Hematopoietic multipotent progenitor cell treated with erythropoietin and hydrocortisone succinate and interleukin-3 and kit ligand, for 8 days (in vitro differentiated cells): ENCODE results near the gene HNF4A.

ENCODE experiments used
- DNase-seq: peaks from one replicate; pipeline ENCODE4 v3.0.0-alpha.2; 2015

Gene HNF4A

DNA sequence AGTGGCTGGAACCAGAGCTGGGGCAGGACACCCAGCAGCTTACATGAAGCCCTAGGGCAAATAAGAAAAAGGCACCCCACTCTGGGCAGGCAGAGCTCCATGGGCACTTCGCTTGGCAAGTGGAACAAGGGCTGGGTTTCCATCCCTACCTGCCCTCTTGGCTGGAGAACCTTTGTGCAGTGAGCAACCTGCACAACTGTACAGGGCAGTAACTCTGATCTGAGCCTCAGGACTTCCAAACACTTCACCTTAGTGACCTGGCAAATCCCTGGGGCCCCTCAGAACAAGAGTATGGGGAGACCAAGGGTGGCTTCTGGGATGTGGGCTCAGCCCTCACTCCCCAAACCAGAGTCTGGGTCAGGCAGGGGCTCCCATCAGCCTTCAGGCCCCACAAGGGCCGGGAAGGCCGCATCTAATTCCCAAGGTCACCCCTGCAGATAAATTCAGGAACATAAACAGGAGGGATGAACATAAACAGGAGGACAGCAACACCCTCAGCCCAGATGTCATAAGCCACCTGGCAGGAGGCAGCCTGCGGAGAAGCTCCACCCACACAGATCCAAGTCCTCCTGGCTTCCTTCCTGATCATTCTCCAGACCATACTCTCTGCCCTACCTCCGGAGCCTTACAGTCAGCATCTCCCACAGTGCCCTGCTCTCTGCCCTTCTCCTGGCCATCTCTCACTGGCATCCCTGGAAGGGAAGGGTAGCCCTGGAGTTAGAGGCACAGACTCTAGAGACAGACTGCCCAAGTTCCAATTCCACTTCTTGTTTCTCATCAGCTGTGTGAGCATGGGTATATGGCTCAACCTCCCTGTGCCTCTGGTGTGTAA is 37.5 kb downstream of the HNF4A start:
- DNase-seq = no peak

DNA sequence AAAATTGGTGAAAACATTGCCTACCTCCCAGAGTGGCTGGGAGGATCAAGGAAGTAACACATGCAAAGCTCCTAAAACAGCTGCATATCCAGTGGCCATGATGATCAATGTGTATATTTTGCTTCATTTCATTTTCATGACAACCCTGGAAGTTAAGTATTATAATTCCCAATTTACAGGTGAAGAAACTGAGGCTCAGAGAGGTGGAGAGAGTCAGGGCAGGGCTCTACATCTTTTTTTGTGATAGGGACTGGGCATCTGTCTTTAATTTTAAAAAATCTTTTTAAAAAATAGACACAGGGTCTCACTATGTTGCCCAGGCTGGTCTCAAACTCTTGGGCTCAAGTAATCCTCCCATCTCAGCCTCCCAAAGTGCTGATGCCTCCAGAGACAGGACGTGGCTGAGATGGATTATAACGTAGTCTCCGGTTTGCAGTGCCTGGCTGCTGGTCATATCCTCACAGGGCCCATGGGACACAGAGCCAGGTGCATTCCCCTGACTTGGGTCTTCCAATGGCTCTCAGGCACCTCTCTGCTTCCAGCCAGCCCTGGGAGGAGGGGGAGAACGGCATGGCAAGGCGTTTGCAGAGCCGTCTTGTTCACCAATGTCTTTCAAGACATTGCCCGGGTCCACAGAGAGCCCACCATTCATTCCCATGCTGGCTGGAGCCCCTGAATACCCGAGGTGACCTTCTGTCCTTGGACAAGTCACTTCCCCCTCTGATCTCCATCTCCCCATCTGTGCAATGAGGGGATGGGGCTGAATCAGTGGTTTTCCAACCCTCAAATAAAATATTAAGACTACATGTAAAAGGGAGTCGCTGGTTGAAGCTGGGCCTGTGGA is 38.3 kb downstream of the HNF4A start:
- no peak for DNase-seq

DNA sequence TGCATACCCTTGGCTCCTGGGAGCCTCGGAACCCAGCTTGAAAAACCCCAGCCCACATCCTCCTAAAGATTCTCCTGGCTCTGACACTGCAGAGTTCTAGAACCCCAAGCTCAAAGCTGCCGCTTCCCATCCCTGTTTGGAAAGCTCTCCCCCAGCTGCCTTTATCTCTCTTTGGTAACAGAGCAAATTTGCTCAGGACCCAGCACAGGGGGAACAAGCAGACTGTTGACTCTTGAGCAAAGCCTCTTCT is 38.9 kb downstream of the HNF4A start:
- DNase-seq = no peak

DNA sequence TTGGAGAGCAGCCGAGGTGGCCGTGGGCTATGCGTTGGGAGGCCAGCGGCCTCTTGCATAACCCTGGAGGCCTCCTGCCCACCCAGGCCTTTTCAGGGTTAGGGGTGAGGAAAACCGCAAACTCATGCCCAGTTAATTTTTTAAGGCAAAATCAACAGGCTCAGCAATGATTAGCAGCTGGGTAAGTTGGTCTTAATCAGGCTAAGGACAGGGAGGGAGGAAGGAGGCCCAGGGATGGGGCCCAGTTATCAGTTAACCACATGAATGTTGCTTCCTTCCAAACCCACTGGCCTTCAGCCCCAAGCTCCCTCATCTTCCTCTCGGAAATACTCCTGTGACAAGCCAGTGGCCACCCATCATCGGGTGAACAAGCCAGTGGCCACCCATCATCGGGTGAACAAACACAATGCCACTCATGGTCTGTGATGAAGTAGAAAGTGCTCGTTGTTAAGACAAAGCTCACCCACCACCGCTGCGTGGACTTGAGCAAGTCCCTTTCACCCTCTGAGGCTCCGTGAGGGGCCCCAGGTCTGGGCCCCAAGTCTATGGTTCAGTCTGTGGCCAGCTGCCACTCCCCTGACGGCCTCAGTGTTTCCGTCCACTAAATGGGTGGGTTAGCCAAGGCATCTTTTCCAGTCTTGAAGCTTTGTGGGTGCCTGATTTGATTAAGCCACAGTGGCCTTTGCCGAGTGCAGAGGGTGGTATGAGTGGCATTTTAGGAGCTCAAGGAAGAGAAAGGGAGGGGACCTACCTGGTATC is 39.4 kb downstream of the HNF4A start:
- peak; percentile 93 for DNase-seq

DNA sequence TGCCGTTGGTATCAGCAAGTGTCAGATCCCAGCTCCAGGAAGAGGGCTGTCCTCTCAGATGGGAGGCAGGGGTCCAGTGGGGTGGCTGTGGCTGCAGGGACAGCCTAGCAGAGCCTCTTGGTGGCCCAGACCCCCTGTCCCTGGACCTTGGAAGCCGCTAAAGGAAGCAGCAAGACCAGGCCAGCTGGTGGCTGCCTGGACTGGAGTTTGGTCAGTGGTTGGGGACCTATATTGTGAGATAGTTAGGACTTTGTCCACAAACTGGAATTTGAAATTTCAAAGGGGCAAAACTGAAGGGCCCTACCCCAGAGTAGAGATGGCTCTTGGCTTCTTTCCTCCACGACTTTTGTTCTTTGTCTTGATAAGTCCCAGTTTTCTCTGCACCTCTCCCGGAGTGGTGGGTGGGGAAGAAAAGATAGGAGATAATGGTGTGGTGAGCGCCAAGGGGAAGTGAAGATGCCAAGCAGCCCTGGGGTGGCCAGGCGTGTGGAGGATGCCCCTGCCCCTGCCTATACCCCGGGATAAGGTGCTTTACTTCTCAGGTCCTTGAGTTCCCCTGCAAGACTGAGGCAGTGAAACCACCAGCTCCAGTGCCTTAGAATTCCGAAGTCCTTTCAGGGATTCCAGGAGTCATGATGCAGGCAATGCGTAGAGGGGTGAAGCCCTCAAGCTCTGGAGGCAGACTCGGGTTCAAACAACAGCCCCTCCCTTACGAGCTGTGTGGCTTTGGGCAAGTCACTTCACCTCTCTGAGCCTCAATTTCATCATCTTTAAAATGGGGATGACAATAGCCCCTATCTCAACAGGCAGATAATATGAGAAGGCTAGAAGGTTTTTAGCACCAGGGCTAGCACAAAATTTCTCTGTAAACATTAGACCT is 40.2 kb downstream of the HNF4A start:
- peak; percentile 48 for DNase-seq

DNA sequence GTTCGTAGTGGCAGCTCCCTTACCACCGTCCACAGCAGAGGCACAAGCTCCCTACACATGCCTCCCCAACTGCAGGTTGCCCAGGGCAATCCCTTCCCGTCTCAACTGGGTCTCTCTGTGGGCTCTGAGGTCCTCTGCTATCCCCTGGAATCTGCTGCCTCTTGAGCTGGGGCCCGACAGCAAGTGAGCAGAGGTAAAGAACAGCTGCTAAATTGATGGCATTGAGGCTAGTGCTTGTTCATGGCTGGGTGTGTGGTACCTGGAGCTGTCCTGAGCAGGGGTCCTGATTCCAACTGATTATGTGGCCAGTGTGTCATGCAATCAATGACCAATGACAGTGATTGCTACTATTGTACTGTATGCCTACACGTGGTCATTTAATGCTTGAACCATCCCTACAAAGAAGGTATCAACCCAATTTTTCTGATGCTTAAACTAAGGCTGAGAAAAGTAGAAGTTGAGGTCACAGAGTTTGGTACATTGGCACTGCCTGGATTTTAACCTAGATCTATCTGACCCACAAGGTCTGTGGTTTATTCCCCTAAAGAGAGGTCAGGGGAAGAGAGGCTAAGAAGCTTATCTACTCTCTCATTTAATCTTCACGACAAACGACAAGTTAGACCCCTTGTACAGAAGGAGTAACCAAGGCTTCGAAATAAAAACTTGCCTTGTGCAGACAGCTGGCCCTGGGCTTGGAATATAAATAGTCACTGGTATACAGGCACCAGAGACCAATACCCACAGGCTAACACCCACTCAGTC is 41.1 kb downstream of the HNF4A start:
- peak; percentile 63 for DNase-seq

DNA sequence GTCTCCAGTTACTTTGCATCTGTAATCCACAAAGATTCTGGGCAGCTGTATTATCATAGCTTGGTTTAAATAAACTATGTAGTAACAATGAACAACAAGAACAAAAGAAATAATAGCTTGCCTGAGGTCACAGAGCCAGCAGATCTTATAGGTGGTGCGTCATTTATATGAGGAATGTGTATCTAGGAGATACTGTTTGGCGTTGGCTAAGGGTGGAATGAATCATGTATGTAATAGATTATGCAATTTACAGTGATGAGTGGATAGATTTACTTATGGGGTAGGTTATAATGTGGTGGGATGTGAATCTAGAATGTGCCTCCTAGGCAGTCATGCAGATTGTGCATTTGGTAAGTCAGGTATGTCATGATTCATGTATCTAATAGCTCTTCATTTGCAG is 42.8 kb downstream of the HNF4A start:
- no peak for DNase-seq

DNA sequence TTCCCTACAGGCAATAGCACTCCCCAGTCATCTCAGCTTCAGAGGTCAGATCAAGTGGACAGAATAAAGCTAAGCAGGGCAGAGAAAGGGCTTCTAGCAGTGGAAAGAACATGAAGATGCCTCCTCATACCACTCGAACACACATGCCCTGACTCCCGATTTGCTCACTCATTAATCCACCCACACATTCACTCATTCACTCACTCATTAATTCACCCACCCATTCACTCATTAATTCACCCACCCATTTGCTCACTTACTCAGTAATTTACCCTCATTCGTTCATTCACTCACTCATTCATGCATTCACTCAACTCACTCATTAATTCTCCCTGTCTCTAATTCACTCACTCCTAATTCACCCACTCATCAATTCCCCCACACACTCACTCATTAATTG is 43.9 kb downstream of the HNF4A start:
- DNase-seq = no peak

DNA sequence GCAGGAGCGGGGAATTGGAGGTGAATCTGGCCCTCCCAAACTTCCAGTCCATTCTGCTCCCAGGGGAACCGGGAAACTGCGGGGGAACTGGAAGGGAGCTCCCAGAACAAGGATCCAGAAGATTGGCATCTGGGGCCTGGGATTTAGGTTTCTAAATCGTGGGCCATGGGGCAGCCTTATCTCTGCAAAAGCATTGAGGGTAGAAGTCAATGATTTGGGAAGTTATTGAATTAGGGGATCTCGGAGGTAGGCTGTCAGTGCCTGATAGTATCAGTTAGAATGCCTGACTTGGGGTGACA is 45.1 kb downstream of the HNF4A start:
- no peak for DNase-seq

DNA sequence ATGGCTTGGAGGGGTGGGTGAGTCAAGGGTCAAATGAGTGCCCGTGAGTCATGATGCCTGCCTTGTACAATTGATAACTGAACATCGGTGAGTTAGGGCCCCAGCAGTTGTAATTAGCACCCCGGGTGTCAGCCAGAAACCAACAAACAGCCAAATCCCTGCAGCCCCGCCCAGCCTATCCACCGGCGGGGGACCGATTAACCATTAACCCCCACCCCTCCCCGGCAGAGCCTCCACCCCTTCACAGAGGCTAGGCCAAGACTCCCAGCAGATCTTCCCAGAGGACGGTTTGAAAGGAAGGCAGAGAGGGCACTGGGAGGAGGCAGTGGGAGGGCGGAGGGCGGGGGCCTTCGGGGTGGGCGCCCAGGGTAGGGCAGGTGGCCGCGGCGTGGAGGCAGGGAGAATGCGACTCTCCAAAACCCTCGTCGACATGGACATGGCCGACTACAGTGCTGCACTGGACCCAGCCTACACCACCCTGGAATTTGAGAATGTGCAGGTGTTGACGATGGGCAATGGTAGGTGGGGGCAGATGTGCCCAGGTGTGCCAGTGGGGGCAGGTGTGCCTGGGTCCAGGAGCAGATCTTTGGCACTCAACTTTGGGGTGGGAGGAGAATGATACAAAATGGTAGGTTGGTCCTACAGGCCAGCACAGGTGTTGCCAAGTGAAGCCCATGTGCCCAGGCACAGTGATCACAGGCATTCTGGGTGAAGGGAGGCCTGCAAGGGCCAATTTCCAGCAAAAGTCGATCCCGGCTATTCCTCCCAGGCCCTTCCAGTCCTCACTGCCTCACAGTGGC is 45.7 kb downstream of the HNF4A start:
- peak; percentile 80 for DNase-seq

DNA sequence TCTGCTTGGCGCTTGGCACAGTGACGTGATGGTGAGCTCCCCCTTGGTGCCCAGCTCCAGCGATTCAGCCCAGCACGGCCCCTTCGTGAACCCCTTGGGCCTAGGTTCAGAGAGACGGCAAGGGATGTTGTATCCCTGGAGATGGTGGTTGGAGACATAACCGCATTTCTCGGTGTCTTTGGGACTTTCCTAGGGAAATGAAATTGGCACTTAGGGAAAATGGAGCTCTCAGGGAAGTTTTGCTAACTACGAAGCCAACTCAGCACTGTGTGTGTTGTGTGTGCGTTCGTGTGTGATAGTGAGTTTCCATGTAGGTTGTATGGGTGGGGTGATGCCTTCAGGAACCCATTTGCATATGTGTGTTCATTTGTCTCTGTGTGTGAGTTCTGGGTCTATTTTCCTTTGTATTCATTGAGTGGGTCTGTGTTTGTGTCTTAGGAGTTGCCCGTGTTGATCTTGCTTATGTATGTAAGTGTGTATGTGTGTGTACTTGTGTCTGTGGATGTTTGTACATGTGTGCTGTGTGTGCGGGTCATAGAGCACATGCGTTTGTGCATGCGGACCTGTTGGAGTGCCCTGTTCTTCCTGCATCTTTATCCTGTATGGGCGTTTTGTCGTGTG is 46.4 kb downstream of the HNF4A start:
- no peak for DNase-seq

DNA sequence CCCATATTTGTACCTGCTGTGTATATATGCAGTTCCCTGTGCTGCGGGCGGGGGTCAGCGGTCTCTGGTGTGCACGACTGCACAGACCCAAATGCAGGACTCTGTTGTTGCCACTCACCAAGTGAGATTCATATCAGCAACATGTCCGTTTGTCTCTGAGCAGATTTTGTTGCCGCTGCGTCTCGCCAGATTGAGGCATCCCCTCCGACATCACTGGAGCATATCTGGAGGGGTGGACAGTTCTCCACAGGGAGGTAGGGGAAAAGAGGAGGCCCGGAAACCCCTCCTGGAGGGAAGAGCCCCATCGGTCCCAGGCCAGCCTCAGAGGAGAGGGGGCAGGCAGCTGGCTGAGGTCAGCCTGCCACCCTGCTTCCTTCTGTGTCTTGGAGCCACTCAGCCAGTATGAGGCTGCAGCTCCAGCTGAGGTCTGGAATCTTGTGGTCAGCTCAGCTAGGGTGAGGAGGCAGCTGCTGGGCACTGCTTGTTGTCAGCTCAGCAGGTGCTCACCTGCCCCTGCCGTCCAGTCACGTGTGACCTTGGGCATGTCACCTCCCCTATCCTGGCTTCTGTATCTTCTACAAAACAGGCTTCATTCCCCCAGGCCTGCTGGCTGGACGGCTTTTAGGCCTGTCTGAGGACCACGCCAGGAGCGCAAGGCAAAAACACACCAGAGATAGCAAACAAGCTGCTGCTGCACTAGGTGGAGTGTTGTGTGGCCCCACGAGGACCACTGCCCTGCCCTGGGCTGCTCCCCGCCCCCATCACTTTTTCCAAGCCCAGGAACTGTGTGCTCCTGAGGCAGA is 47.1 kb downstream of the HNF4A start:
- no peak for DNase-seq

DNA sequence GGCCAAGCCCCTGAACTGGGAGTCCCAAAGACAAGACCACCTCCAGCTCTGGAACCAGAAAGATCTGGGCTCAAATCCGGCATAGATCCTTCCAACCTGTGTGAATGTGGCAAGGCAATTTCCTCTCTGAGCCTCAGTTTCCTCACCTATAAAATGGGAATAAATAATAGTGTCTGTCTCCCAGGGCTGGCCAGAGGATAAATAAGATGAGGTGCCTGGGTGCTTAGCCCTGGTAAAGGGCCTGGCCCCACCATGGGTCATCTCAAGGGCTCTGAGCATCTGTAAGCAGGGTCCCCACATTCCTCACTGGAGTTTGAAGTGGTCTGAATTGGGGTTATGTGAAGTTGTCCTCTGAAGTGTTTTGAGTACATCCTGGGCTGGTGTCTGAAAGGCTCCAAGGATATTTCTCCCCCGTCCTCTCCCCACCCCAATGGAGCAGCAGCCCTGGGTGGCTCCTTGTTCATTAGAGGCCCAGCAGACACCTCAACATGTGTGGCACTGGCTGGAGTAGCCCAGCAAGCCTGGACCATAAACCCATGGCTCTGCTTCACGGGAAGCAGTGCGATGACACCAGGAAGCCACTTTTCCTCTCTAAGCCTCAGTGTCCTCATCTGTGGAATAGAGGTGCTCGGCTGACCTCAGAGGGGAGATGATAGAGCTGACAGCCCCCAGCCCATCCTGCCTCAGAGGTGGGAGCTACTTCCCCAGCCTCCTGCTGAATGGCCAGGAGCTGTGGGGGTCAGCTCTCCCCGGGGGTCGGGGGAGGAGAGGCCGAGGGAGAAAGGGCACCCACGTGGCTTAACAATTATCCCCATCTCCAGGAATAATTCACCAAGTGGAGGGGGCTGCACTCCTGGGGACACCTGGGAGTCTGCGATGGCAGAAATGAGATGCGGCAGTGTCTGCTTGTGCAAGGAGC is 48.0 kb downstream of the HNF4A start:
- no peak for DNase-seq

DNA sequence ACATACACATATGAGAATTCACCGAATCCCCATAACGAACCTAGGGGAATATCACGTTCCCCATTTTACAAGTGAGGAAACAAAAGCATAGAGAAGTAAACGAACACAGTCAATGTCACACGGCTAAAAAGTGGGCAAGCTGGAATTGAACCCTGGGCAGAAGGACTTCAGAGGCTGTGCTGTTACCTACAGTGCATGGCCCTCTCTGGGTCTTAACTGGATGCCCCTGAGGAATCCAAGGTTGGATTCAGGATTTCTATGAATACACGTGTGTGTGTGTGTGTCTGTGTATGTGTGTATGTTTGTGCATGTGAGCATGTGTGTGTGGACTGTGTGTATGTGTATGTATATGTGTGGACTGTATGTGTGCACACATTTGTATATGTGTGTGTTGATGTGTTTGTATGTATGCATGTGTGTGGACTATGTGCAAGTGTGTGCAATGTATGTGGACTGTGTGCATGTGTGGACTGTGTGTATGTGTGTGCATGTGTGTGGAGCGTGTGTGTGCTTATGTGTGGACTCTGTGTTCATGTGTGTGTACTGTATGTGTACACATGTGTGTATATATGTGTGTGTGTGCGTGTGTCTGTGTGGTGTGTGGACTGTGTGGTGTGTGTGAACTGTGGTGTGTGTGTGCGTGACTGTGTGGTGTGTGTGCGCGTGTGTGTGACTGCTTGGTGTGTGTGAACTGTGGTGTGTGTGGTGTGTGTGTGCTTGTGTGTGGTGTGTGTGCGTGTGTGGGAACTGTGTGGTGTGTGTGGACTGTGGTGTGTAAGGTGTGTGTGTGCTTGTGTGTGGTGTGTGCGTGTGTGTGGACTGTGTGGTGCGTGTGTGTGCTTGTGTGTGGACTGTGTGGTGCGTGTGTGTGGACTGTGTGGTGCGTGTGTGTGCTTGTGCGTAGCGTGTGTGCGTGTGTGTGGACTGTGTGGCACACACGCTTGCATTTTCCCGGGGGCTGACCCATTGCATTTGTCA is 49.0 kb downstream of the HNF4A start:
- DNase-seq = no peak

DNA sequence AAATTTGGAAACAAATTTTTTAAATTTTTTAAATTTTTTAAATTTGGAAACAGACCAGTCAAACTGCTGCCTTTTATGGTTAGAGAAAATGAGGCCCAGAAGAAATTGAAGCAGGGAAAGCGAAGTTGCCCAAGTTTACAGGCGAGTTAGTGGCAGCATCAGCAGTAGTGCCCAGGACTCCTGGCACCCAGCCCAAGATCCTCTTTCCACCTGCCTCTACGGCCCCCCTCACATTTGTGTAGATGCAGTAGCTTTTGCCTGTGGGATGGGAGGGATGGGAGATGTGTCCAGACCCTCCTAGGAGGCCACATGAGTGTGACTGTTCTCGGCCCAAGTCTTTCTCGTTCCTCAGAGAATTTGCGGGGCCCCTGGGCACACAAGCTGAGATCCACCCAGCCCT is 49.8 kb downstream of the HNF4A start:
- no peak for DNase-seq

DNA sequence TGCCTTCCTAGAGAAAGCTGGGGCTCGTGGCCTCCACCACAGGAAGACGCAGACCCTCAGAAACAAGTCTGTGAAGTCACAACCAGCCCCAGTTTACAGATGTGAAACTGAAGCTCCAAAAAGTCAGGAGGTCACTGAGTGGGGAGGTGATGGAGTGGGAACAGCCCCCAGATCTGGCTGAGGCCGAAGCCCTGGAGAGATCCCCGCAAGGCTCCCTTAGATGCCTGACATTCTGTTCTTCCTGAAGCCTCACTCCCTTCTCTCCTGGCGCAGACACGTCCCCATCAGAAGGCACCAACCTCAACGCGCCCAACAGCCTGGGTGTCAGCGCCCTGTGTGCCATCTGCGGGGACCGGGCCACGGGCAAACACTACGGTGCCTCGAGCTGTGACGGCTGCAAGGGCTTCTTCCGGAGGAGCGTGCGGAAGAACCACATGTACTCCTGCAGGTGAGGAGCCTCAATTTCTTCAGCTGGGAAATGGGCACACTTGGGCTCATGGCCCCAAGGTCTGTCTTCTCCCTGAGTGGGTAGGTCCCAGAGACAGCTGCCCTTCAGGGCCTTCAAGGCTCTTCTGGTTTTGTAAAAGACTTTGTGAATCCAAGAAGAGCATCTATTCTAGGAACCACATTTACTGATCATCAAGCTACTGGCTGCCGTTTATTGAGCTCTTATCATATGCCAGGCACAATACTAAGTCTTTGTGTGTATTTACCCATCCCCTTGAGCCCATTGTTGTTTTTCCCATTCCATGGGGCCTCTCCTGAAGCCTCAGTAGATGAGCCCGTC is 50.5 kb downstream of the HNF4A start:
- DNase-seq = no peak
